ENCODE results near the gene RERE.

The RERE gene

GRCh38 chr1:8816831-8817411 is 519 bp downstream of the RERE start:
- ChIA-PET CTCF (interaction anchor here (0.5 to 0.6 kb wide), 2 partner anchors 25 to 36 kb away, joined by 3 to 4 read pairs; no protein-coding TSS in a partner anchor), POLR2A (interaction anchor here (1.0 to 1.6 kb wide), 5 partner anchors 9 to 110 kb away, joined by 3 to 6 read pairs (median 3); no protein-coding TSS in a partner anchor)
- TF ChIP-seq SP1 (IDR thresholded peaks at IDR 0.05) = no peak
- TF ChIP-seq, protein P1, sequence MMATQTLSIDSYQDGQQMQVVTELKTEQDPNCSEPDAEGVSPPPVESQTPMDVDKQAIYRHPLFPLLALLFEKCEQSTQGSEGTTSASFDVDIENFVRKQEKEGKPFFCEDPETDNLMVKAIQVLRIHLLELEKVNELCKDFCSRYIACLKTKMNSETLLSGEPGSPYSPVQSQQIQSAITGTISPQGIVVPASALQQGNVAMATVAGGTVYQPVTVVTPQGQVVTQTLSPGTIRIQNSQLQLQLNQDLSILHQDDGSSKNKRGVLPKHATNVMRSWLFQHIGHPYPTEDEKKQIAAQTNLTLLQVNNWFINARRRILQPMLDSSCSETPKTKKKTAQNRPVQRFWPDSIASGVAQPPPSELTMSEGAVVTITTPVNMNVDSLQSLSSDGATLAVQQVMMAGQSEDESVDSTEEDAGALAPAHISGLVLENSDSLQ (IDR thresholded peaks at IDR 0.05) = no peak
- no peak for TF ChIP-seq BHLHE40 (IDR thresholded peaks at IDR 0.05; ENCODE audit: borderline replicate concordance)
- no peak for TF ChIP-seq HDGF (IDR thresholded peaks at IDR 0.05; ENCODE audit: borderline replicate concordance)
- TF ChIP-seq ELF4 (IDR thresholded peaks at IDR 0.05) = no peak
- no peak for TF ChIP-seq FOXM1 (IDR thresholded peaks at IDR 0.05; ENCODE audit: borderline replicate concordance)
- no peak for TF ChIP-seq TARDBP (IDR thresholded peaks at IDR 0.05)
- no peak for TF ChIP-seq ARNT (IDR thresholded peaks at IDR 0.05)
- no peak for TF ChIP-seq L3MBTL2 (conservative IDR thresholded peaks at IDR 0.05)
- no peak for TF ChIP-seq SUZ12 (IDR thresholded peaks at IDR 0.05)
- no peak for TF ChIP-seq ZNF384 (IDR thresholded peaks at IDR 0.05)
- TF ChIP-seq FOXA1 (IDR thresholded peaks at IDR 0.05) = no peak
- no peak for TF ChIP-seq NFRKB (IDR thresholded peaks at IDR 0.05)
- TF ChIP-seq CTBP1 (IDR thresholded peaks at IDR 0.05; ENCODE audit: borderline replicate concordance) = no peak
- no peak for TF ChIP-seq LEF1 (IDR thresholded peaks at IDR 0.05; ENCODE audit: borderline replicate concordance)
- TF ChIP-seq FOXK2 (IDR thresholded peaks at IDR 0.05) = no peak
- DNase-seq (ENCODE audit: extremely low spot score) = no peak

- no peak for TF ChIP-seq BHLHE40 (IDR thresholded peaks at IDR 0.05; ENCODE audit: borderline replicate concordance)
- no peak for TF ChIP-seq FOXM1 (IDR thresholded peaks at IDR 0.05; ENCODE audit: borderline replicate concordance)
- no peak for TF ChIP-seq TARDBP (IDR thresholded peaks at IDR 0.05)
- TF ChIP-seq, protein P1 (IDR thresholded peaks at IDR 0.05) = peak; percentile 19; the same call in 1 of the 2 replicates
- no peak for TF ChIP-seq LEF1 (IDR thresholded peaks at IDR 0.05; ENCODE audit: borderline replicate concordance)
- DNase-seq (ENCODE audit: extremely low spot score) = no peak
- CTCF ChIA-PET = interaction anchor here (1.2 to 1.9 kb wide), 2 partner anchors 33 to 90 kb away, joined by 12 to 19 read pairs; no protein-coding TSS in a partner anchor
- POLR2A ChIA-PET = interaction anchor here (0.6 to 1.6 kb wide), 4 partner anchors 12 to 92 kb away, joined by 3 to 6 read pairs (median 4); partner anchors contain the start of gene ENO1
Measured at GRCh38 chr1:8816264-8816663, 1.2 kb downstream of the RERE start.

- POLR2A ChIA-PET = interaction anchor here (0.6 to 1.6 kb wide), 3 partner anchors 33 to 92 kb away, joined by 3 to 5 read pairs (median 4); partner anchors contain the start of gene ENO1
- no peak for DNase-seq (ENCODE audit: extremely low spot score)
- CTCF ChIA-PET = interaction anchor here (0.6 to 1.9 kb wide), 6 partner anchors 30 to 125 kb away, joined by 3 to 19 read pairs (median 6); no protein-coding TSS in a partner anchor
- TF ChIP-seq FOXM1 (IDR thresholded peaks at IDR 0.05; ENCODE audit: borderline replicate concordance) (no peak), ARNT (IDR thresholded peaks at IDR 0.05) (no peak), CTBP1 (IDR thresholded peaks at IDR 0.05; ENCODE audit: borderline replicate concordance) (no peak), HDGF (IDR thresholded peaks at IDR 0.05; ENCODE audit: borderline replicate concordance) (no peak), LEF1 (IDR thresholded peaks at IDR 0.05; ENCODE audit: borderline replicate concordance) (no peak), FOXK2 (IDR thresholded peaks at IDR 0.05) (no peak), L3MBTL2 (conservative IDR thresholded peaks at IDR 0.05) (no peak), FOXA1 (IDR thresholded peaks at IDR 0.05) (no peak), TARDBP (IDR thresholded peaks at IDR 0.05) (no peak)
Measured at GRCh38 chr1:8815582-8816151, 1.8 kb downstream of the RERE start.

GRCh38 chr1:8814865-8815264 is 2.6 kb downstream of the RERE start:
- ChIA-PET POLR2A (interaction anchor here (1.3 to 1.6 kb wide), 2 partner anchors 34 to 64 kb away, joined by 4 to 5 read pairs; partner anchors contain the start of gene ENO1), CTCF (interaction anchor here (0.6 to 1.9 kb wide), 4 partner anchors 30 to 88 kb away, joined by 4 to 19 read pairs (median 10); no protein-coding TSS in a partner anchor)
- DNase-seq (ENCODE audit: extremely low spot score) = no peak
- no peak for TF ChIP-seq NFRKB (IDR thresholded peaks at IDR 0.05)
- TF ChIP-seq FOXA1 (IDR thresholded peaks at IDR 0.05) = no peak
- no peak for TF ChIP-seq ELF4 (IDR thresholded peaks at IDR 0.05)
- TF ChIP-seq, protein P1 (IDR thresholded peaks at IDR 0.05) = peak; percentile 43; the same call in 1 of the 2 replicates
- TF ChIP-seq TARDBP (IDR thresholded peaks at IDR 0.05) = no peak
- TF ChIP-seq FOXK2 (IDR thresholded peaks at IDR 0.05) = no peak

DNA sequence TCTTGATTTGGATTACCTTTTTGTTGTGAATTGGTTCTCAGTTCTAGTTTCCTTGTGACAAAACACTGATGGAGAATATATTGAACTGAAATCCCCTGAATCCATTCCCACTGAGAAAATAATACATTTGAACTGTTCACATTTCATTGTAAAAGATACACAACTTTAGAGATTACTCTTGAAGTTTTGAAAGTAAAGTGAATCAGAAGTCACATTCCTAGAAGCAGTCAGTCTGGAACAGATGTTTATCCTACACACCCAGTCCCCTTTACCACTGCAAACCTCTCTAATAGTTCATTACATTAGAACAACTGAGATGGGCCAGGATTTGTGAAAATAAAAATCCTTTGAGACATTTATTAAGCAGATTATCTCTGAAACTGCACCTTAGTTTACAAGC is 3.4 kb downstream of the RERE start:
- POLR2A ChIA-PET = no interaction called here
- CTCF ChIA-PET = no interaction called here
- no peak for TF ChIP-seq LEF1 (IDR thresholded peaks at IDR 0.05; ENCODE audit: borderline replicate concordance)
- TF ChIP-seq ELF4 (IDR thresholded peaks at IDR 0.05) = no peak
- TF ChIP-seq CTBP1 (IDR thresholded peaks at IDR 0.05; ENCODE audit: borderline replicate concordance) = no peak
- TF ChIP-seq ZNF384 (IDR thresholded peaks at IDR 0.05) = no peak

More for the DNA sequence above, 3.4 kb downstream of the RERE start:
- no peak for DNase-seq (ENCODE audit: extremely low spot score)
